HG03045 (cell line): ENCODE data around the gene CXCL14.

ENCODE experiments used
- ATAC-seq: cut with Tn5 transposase; IDR thresholded peaks from one replicate; pipeline ENCODE4 v1.9.1; 2021; ENCODE audit warnings: mild to moderate bottlenecking, moderate library complexity; ENCODE audit not compliant: unreplicated experiment

CXCL14 gene

GRCh38 chr5:135569755-135570452 lies 8.9 kb downstream of the CXCL14 start:
- no peak for ATAC-seq

GRCh38 chr5:135568923-135569360 lies 9.8 kb downstream of the CXCL14 start:
- ATAC-seq = no peak

- no peak for ATAC-seq
Observed at GRCh38 chr5:135568246-135568645, 10.5 kb downstream of the CXCL14 start.

- no peak for ATAC-seq
Observed at GRCh38 chr5:135567661-135568060, 11.1 kb downstream of the CXCL14 start.

- ATAC-seq = no peak
Observed at GRCh38 chr5:135566422-135567400, 12.1 kb downstream of the CXCL14 start.

- no peak for ATAC-seq
Observed at GRCh38 chr5:135565725-135566421, 12.9 kb downstream of the CXCL14 start.

GRCh38 chr5:135565266-135565665 lies 13.5 kb downstream of the CXCL14 start:
- no peak for ATAC-seq

- no peak for ATAC-seq
Observed at GRCh38 chr5:135564331-135564730, 14.5 kb downstream of the CXCL14 start.

GRCh38 chr5:135561266-135561665 lies 17.5 kb downstream of the CXCL14 start:
- ATAC-seq = no peak

- ATAC-seq = peak; percentile 90
Observed at GRCh38 chr5:135560858-135561257, 17.9 kb downstream of the CXCL14 start.

- no peak for ATAC-seq
Observed at GRCh38 chr5:135559354-135559753, 19.4 kb downstream of the CXCL14 start.

GRCh38 chr5:135557076-135557838 lies 21.5 kb downstream of the CXCL14 start:
- ATAC-seq = no peak

- no peak for ATAC-seq
Observed at GRCh38 chr5:135556620-135557019, 22.2 kb downstream of the CXCL14 start.

GRCh38 chr5:135555530-135555929 lies 23.3 kb downstream of the CXCL14 start:
- no peak for ATAC-seq

GRCh38 chr5:135553688-135554462 lies 24.9 kb downstream of the CXCL14 start:
- ATAC-seq = no peak

GRCh38 chr5:135551593-135552447 lies 27.0 kb downstream of the CXCL14 start:
- ATAC-seq = peak; percentile 63

- no peak for ATAC-seq
Observed at GRCh38 chr5:135549413-135549812, 29.4 kb downstream of the CXCL14 start.

- no peak for ATAC-seq
Observed at GRCh38 chr5:135547590-135548254, 31.1 kb downstream of the CXCL14 start.
